ENCODE results near the gene ARRDC3. TPM values are rescaled to one million over a fixed set of nuclear protein-coding genes. Genes with fewer than 3 reads are reported as not detected.

Gene ARRDC3
- total RNA-seq, 3 donors from 2014 or later: 75.5 to 261 (median 100) TPM

GRCh38 chr5:91374893-91375520, 8.1 kb downstream of the ARRDC3 start:
- no peak overlapping the region for H3K4me3 ChIP-seq
- intact Hi-C loops (cut with DNase I; ENCODE audit: low total_unique reads): no loop called here
- no peaks in the 10 kb centered on the region for H3K27me3 ChIP-seq
- DNase-seq (ENCODE audit: low spot score in 2 of 2): no peak
- H3K9me3 ChIP-seq: no peaks in the 10 kb centered on the region
- peaks cover 18% of the 10 kb centered on the region for H3K36me3 ChIP-seq
- peaks cover 0 to 11% of the 10 kb centered on the region in 2 donors for H3K4me1 ChIP-seq
- TF ChIP-seq POLR2AphosphoS5 (IDR thresholded peaks at IDR 0.05) (peak in 1 of 3 donors; percentile 8), POLR2A (IDR thresholded peaks at IDR 0.05) (no peak)
- H3K27ac ChIP-seq: peak overlapping the region; percentile 68 to 70

GRCh38 chr5:91373600-91373999, 9.5 kb downstream of the ARRDC3 start:
- Histone ChIP-seq H3K36me3 (peaks cover 22% of the 10 kb centered on the region), H3K4me1 (peaks cover 0 to 11% of the 10 kb centered on the region in 2 donors), H3K4me3 (no peak overlapping the region), H3K27ac (peak overlapping the region; percentile 35 to 68), H3K27me3 (no peaks in the 10 kb centered on the region), H3K9me3 (no peaks in the 10 kb centered on the region)
- TF ChIP-seq CTCF (IDR thresholded peaks at IDR 0.05): no peak
- no peak for TF ChIP-seq POLR2AphosphoS5 (IDR thresholded peaks at IDR 0.05)
- no peak for TF ChIP-seq POLR2A (IDR thresholded peaks at IDR 0.05)
- intact Hi-C loops (cut with DNase I; ENCODE audit: low total_unique reads): no loop called here
- DNase-seq (ENCODE audit: low spot score in 2 of 2): no peak

GRCh38 chr5:91373006-91373405, 10.1 kb downstream of the ARRDC3 start:
- DNase-seq (ENCODE audit: low spot score in 2 of 2): no peak
- Histone ChIP-seq H3K4me1 (peaks cover 0 to 8% of the 10 kb centered on the region in 2 donors), H3K9me3 (no peaks in the 10 kb centered on the region), H3K27ac (peak overlapping the region; percentile 20 to 69), H3K27me3 (no peaks in the 10 kb centered on the region), H3K36me3 (peaks cover 22% of the 10 kb centered on the region), H3K4me3 (no peak overlapping the region)
- TF ChIP-seq POLR2A (IDR thresholded peaks at IDR 0.05) (no peak), CTCF (IDR thresholded peaks at IDR 0.05) (no peak), POLR2AphosphoS5 (IDR thresholded peaks at IDR 0.05) (no peak)
- intact Hi-C loops (cut with DNase I; ENCODE audit: low total_unique reads): no loop called here

GRCh38 chr5:91369480-91369879, 13.6 kb downstream of the ARRDC3 start:
- intact Hi-C loops (cut with DNase I; ENCODE audit: low total_unique reads): no loop called here
- Histone ChIP-seq H3K4me1 (peaks cover 0 to 4% of the 10 kb centered on the region in 2 donors), H3K36me3 (peaks cover 14% of the 10 kb centered on the region), H3K9me3 (no peaks in the 10 kb centered on the region), H3K4me3 (no peak overlapping the region), H3K27me3 (no peaks in the 10 kb centered on the region), H3K27ac (peak overlapping the region; percentile 1 to 3)
- DNase-seq (ENCODE audit: low spot score in 2 of 2): no peak
- TF ChIP-seq POLR2A (IDR thresholded peaks at IDR 0.05) (no peak), CTCF (IDR thresholded peaks at IDR 0.05) (no peak), POLR2AphosphoS5 (IDR thresholded peaks at IDR 0.05) (no peak)

- DNase-seq (ENCODE audit: low spot score in 2 of 2): no peak
- peak overlapping the region; percentile 22 to 36 for H3K27ac ChIP-seq
- TF ChIP-seq POLR2AphosphoS5 (IDR thresholded peaks at IDR 0.05) (no peak), CTCF (IDR thresholded peaks at IDR 0.05) (no peak), POLR2A (IDR thresholded peaks at IDR 0.05) (no peak)
- H3K4me1 ChIP-seq: peaks cover 0 to 4% of the 10 kb centered on the region in 2 donors
- intact Hi-C loops (cut with DNase I; ENCODE audit: low total_unique reads): no loop called here
- H3K36me3 ChIP-seq: peaks cover 13% of the 10 kb centered on the region
- no peak overlapping the region for H3K4me3 ChIP-seq
- no peaks in the 10 kb centered on the region for H3K27me3 ChIP-seq
- H3K9me3 ChIP-seq: no peaks in the 10 kb centered on the region
Measured at GRCh38 chr5:91367908-91368648, 15.0 kb downstream of the ARRDC3 start.

Measured in breast epithelium (tissue), 4 donors.